ENCODE measurements around the gene PDIA6. TPM values are rescaled to one million over a fixed set of nuclear protein-coding genes. Genes with fewer than 3 reads are reported as not detected.

Gene PDIA6
- total RNA-seq, 2 donors from 2014 or later, result 402 to 408 TPM

DNA sequence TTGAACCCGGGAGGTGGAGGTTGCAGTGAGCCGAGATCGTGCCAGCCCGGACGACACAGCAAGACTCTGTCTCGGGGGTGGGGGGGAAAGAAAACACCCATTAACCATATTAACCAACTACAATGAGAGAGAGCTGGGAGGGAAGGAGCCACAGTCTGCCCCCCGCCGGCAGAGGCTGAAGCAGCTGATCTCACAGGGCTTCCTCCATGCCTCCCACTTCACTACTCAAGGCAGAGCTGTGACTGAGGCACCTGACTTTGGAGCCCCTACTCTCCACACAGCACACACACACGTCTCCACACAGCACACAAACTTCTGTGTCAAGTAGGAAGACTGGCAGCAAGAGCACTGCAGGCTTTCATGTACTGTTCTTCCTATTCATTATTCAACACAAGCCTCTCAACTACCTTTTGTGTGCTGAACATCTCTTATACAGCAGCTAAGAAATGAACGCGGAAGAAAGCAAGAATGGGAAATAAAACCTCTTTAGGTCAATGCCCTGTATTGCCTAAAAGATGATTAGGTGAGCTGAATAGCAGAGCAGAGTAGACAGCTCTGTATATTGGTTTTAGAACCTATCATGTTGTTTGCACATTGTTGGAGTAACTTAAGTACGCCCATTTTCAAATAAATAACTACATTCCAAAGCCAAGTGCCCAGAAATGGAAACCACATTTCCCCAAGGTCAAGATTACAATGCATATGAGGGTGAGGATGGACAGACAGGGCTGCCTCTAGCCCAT is 26.2 kb downstream of the PDIA6 start:
- Mint-ChIP-seq H3K4me1 (no peaks in the 10 kb centered on the region), H3K36me3 (ENCODE audit: low read depth) (peaks cover 94% of the 10 kb centered on the region), H3K9me3 (no peaks in the 10 kb centered on the region), H3K27me3 (ENCODE audit: insufficient read depth) (no peaks in the 10 kb centered on the region), H3K4me3 (no peak overlapping the region), H3K27ac (no peak overlapping the region)
- Histone ChIP-seq H3K9me3 (ENCODE audit: control insufficient read depth, low read length) (no peaks in the 10 kb centered on the region), H3K36me3 (ENCODE audit: control insufficient read depth, insufficient read depth, low read length) (peaks cover 94% of the 10 kb centered on the region), H3K4me1 (ENCODE audit: control insufficient read depth, insufficient read depth, low read length) (no peaks in the 10 kb centered on the region), H3K9ac (ENCODE audit: extremely low read depth, low read length, poor library complexity, severe bottlenecking) (no peak overlapping the region), H3K4me3 (ENCODE audit: low read length) (no peak overlapping the region), H3K27ac (ENCODE audit: low read depth, low read length) (no peak overlapping the region), H3K27me3 (ENCODE audit: control insufficient read depth, insufficient read depth, low read length, poor library complexity, severe bottlenecking) (no peaks in the 10 kb centered on the region)
- TF ChIP-seq, protein P1, sequence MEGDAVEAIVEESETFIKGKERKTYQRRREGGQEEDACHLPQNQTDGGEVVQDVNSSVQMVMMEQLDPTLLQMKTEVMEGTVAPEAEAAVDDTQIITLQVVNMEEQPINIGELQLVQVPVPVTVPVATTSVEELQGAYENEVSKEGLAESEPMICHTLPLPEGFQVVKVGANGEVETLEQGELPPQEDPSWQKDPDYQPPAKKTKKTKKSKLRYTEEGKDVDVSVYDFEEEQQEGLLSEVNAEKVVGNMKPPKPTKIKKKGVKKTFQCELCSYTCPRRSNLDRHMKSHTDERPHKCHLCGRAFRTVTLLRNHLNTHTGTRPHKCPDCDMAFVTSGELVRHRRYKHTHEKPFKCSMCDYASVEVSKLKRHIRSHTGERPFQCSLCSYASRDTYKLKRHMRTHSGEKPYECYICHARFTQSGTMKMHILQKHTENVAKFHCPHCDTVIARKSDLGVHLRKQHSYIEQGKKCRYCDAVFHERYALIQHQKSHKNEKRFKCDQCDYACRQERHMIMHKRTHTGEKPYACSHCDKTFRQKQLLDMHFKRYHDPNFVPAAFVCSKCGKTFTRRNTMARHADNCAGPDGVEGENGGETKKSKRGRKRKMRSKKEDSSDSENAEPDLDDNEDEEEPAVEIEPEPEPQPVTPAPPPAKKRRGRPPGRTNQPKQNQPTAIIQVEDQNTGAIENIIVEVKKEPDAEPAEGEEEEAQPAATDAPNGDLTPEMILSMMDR (conservative IDR thresholded peaks at IDR 0.05), result no peak
- DNase-seq, result no peak
- 99 to 100% methylated on average over 3 to 12 of the region's 12 CpGs for WGBS, 2 experiments (ENCODE audit: insufficient coverage in 1 of 2, insufficient read length in 1 of 2)

DNA sequence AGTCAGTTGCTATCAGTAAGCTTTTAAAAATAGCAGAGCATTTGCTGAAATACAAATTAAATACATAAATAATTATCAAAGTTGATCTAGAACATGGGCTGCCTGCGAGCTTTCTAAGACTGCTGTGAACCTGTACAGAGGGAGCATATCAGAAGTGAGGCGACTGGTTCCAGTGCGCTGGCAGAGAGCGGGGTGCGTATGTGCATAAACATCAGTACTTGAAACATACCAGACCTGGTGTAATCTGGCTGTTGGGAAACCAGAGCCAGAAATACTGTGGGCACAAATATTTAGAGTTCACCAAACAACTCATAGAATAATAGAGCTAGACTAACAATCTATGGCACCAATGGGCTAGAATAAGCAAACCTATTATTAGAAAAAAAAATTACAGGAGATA is 27.3 kb downstream of the PDIA6 start:
- WGBS, 2 experiments (ENCODE audit: insufficient coverage in 1 of 2, insufficient read length in 1 of 2), result 98 to 100% methylated on average over 5 of the region's 5 CpGs
- H3K9me3 Mint-ChIP-seq, result no peaks in the 10 kb centered on the region

DNA sequence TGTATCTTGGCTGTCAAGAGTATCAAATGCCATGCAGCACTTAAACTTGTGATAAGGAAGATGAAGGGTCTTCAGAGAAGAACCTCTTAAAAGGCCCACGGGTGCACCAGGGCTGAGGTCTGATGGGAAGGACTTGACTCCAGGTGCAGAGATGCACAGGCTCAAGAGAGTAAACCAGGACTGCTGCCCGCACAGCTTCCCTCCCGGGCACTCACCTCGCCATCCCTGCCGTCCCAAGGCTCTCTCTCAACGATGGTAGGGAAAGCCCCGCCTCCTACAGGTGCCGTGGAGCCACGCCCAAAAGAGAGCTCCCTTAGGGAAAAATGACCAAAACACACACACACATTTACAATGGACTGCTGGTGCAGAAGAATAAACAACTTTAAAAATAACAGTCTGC is 27.9 kb downstream of the PDIA6 start:
- Histone ChIP-seq H3K36me3 (ENCODE audit: control insufficient read depth, insufficient read depth, low read length) (peaks cover 93% of the 10 kb centered on the region), H3K9ac (ENCODE audit: extremely low read depth, low read length, poor library complexity, severe bottlenecking) (no peak overlapping the region), H3K27me3 (ENCODE audit: control insufficient read depth, insufficient read depth, low read length, poor library complexity, severe bottlenecking) (no peaks in the 10 kb centered on the region), H3K27ac (ENCODE audit: low read depth, low read length) (no peak overlapping the region), H3K4me1 (ENCODE audit: control insufficient read depth, insufficient read depth, low read length) (no peaks in the 10 kb centered on the region), H3K9me3 (ENCODE audit: control insufficient read depth, low read length) (no peaks in the 10 kb centered on the region), H3K4me3 (ENCODE audit: low read length) (no peak overlapping the region)
- Mint-ChIP-seq H3K27me3 (ENCODE audit: insufficient read depth) (no peaks in the 10 kb centered on the region), H3K4me3 (no peak overlapping the region), H3K4me1 (no peaks in the 10 kb centered on the region), H3K27ac (no peak overlapping the region), H3K9me3 (no peaks in the 10 kb centered on the region), H3K36me3 (ENCODE audit: low read depth) (peaks cover 93% of the 10 kb centered on the region)
- TF ChIP-seq, protein P1 (conservative IDR thresholded peaks at IDR 0.05), result no peak
- no peak for DNase-seq
- 94 to 100% methylated on average over 1 to 9 of the region's 9 CpGs for WGBS, 2 experiments (ENCODE audit: insufficient coverage in 1 of 2, insufficient read length in 1 of 2)

More for the DNA sequence above, 27.3 kb downstream of the PDIA6 start:
- peaks cover 92% of the 10 kb centered on the region for H3K36me3 Mint-ChIP-seq (ENCODE audit: low read depth)
- Histone ChIP-seq H3K27me3 (ENCODE audit: control insufficient read depth, insufficient read depth, low read length, poor library complexity, severe bottlenecking) (no peaks in the 10 kb centered on the region), H3K4me1 (ENCODE audit: control insufficient read depth, insufficient read depth, low read length) (no peaks in the 10 kb centered on the region), H3K4me3 (ENCODE audit: low read length) (no peak overlapping the region), H3K27ac (ENCODE audit: low read depth, low read length) (no peak overlapping the region), H3K9ac (ENCODE audit: extremely low read depth, low read length, poor library complexity, severe bottlenecking) (no peak overlapping the region), H3K36me3 (ENCODE audit: control insufficient read depth, insufficient read depth, low read length) (peaks cover 94% of the 10 kb centered on the region), H3K9me3 (ENCODE audit: control insufficient read depth, low read length) (no peaks in the 10 kb centered on the region)
- TF ChIP-seq, protein P1 (conservative IDR thresholded peaks at IDR 0.05), result no peak
- H3K4me3 Mint-ChIP-seq, result no peak overlapping the region
- no peaks in the 10 kb centered on the region for H3K27me3 Mint-ChIP-seq (ENCODE audit: insufficient read depth)
- no peaks in the 10 kb centered on the region for H3K4me1 Mint-ChIP-seq
- no peak for DNase-seq
- H3K27ac Mint-ChIP-seq, result no peak overlapping the region

Measured in endodermal cell (in vitro differentiated cells).